Spleen (tissue), 11 donors: ENCODE measurements around the gene POMT1. TPM values are rescaled to one million over a fixed set of nuclear protein-coding genes. Genes with fewer than 3 reads are reported as not detected.

Source experiments
- DNase-seq: peaks from one replicate; pipeline ENCODE4 v3.0.0-alpha.2; 2020
- H3K27ac ChIP-seq, 8 donors: fragments of 200-600 bp; sonication (generic) in 7 of 8; 1 replicate in 4 of 8; 2 replicates in 4 of 8; pipeline versions ENCODE4 v1.5.0 to v1.8.0; 2016 to 2021; ENCODE audit warnings: inconsistent platforms in 4 of 8, mild to moderate bottlenecking in 4 of 8, moderate library complexity in 1 of 8
- H3K27me3 ChIP-seq, 7 donors: fragments of 200-600 bp; sonication (generic) in 6 of 7; replicated peaks in 1 of 7; 1 replicate in 4 of 7; 2 replicates in 3 of 7; pipeline versions ENCODE4 v1.5.0 to v1.8.0; 2016 to 2021; ENCODE audit warnings: inconsistent platforms in 3 of 7, mild to moderate bottlenecking in 1 of 7
- H3K36me3 ChIP-seq, 6 donors: fragments of 200-600 bp; sonication (generic) in 5 of 6; 1 replicate in 4 of 6; 2 replicates in 2 of 6; pipeline versions ENCODE4 v1.5.0 to v1.8.0; 2016 to 2021; ENCODE audit warnings: inconsistent platforms in 2 of 6
- H3K4me1 ChIP-seq, 6 donors: fragments of 200-600 bp; sonication (generic) in 5 of 6; 1 replicate in 3 of 6; 2 replicates in 3 of 6; pipeline versions ENCODE4 v1.5.0 to v1.8.0; 2016 to 2021; ENCODE audit warnings: inconsistent platforms in 3 of 6
- H3K4me3 ChIP-seq, 8 donors: fragments of 200-600 bp; sonication (generic) in 7 of 8; 1 replicate in 4 of 8; 2 replicates in 4 of 8; pipeline versions ENCODE4 v1.5.0 to v1.8.0; 2016 to 2021; ENCODE audit warnings: inconsistent platforms in 4 of 8, mild to moderate bottlenecking in 4 of 8, moderate library complexity in 2 of 8
- H3K9me3 ChIP-seq, 8 donors: fragments of 200-600 bp; sonication (generic) in 7 of 8; 1 replicate in 4 of 8; 2 replicates in 4 of 8; pipeline versions ENCODE4 v1.5.0 to v1.8.0; 2016 to 2021; ENCODE audit warnings: inconsistent platforms in 4 of 8
- CTCF ChIP-seq, 11 experiments: fragments of 200-600 bp in 7 of 11; fragments of 450-650 bp in 4 of 11; sonication (generic) in 4 of 11; IDR thresholded peaks in 8 of 11; conservative IDR thresholded peaks in 3 of 11; 1 replicate in 7 of 11; 2 replicates in 4 of 11; pipeline versions ENCODE4 v1.4.0 to v1.8.0; 2016 to 2021; ENCODE audit warnings: antibody characterized with exemption in 11 of 11, inconsistent platforms in 4 of 11, mild to moderate bottlenecking in 1 of 11
- POLR2A ChIP-seq, 3 donors: fragments of 450-650 bp; IDR thresholded peaks; one replicate each; pipeline ENCODE4 v1.5.1; 2017; ENCODE audit warnings: antibody characterized with exemption in 3 of 3, mild to moderate bottlenecking in 1 of 3
- POLR2AphosphoS5 ChIP-seq, 3 donors: sonication (generic); formaldehyde crosslinking; IDR thresholded peaks; one replicate each; pipeline ENCODE4 v1.5.1; 2017; ENCODE audit warnings: antibody characterized with exemption in 3 of 3
- WGBS, 5 donors: extraction: QIAGEN DNeasy Blood & Tissue Kit in 3 of 5; methylation state at CpG; one replicate each; pipeline versions ENCODE4 v1.1.5 to v1.1.7; 2013 to 2018; 5-methylcytosine and 5-hydroxymethylcytosine counted together
- intact Hi-C: fragments of 100-400 bp; cut with DNase I; formaldehyde crosslinking; loops from one replicate; pipeline ENCODE4 v1.15.0; 2023; ENCODE audit warnings: low total_unique reads
- polyA plus RNA-seq, 3 donors: library from polyadenylated mRNA; stranded (reverse); fragments of 200-250 nt; gene quantifications; one replicate each; pipeline ENCODE4 v1.2.1, GENCODE V29; 2013
- total RNA-seq, 7 donors: library from RNA; depleted of rRNA in 3 of 7; stranded (reverse); fragments of >200 nt in 3 of 7; fragmentation: NEBNext Ultra II Directional in 4 of 7; extraction: Animal tissue kit (Norgen Biotek cat#: 25700) in 4 of 7; gene quantifications; one replicate each; pipeline versions ENCODE4 v1.1.0 to v1.2.1, GENCODE V29; 2016 to 2021
- donor health status: healthy with polysubstance abuse.
- donor health status: DM: no; HTN: no; CAD: no; lungs with moderate emphysema.
- donor health status: DM: no; HTN: no; CAD: no.
- donor health status: Bipolar disorder and iron deficiency.
- donor health status: healthy.
- donor health status: DM: no; HTN: no; CAD: no.
- donor health status: DM: yes; HTN: yes; CAD: no.

Gene POMT1
- total and polyA plus RNA-seq, 10 donors = 20.4 to 66.5 (median 32.3) TPM

GRCh38 chr9:131459056-131459455 lies 43.7 kb upstream of the POMT1 start:
- Histone ChIP-seq H3K27ac (no peak overlapping the region), H3K4me1 (peaks cover 0 to 19% (median 7%) of the 10 kb centered on the region in 6 donors), H3K9me3 (no peaks in the 10 kb centered on the region), H3K36me3 (peaks cover 4 to 100% (median 89%) of the 10 kb centered on the region in 6 donors), H3K4me3 (no peak overlapping the region), H3K27me3 (no peaks in the 10 kb centered on the region)
- DNase-seq = peak; percentile 23
- intact Hi-C loops = no loop called here
- WGBS, 5 donors = 94 to 98% (median 95%) methylated on average over 10 of the region's 10 CpGs
- TF ChIP-seq POLR2AphosphoS5 (IDR thresholded peaks at IDR 0.05) (peak in 1 of 3 donors; percentile 62), POLR2A (IDR thresholded peaks at IDR 0.05) (no peak)

- peaks cover 0 to 23% (median 11%) of the 10 kb centered on the region in 6 donors for H3K4me1 ChIP-seq
- TF ChIP-seq POLR2A (IDR thresholded peaks at IDR 0.05) = no peak
- TF ChIP-seq POLR2AphosphoS5 (IDR thresholded peaks at IDR 0.05) = peak in 1 of 3 donors; percentile 11
- WGBS, 5 donors = 92 to 100% (median 95%) methylated on average over 1 of the region's 1 CpG
- no peaks in the 10 kb centered on the region for H3K27me3 ChIP-seq
- intact Hi-C loops = no loop called here
- peaks cover 5 to 100% (median 89%) of the 10 kb centered on the region in 6 donors for H3K36me3 ChIP-seq
- no peak overlapping the region for H3K4me3 ChIP-seq
- no peak overlapping the region for H3K27ac ChIP-seq
- peak; percentile 19 for DNase-seq
- no peaks in the 10 kb centered on the region for H3K9me3 ChIP-seq
These were observed 41.6 kb upstream of the POMT1 start for GRCh38 chr9:131461166-131461565.

GRCh38 chr9:131464354-131465000 lies 38.2 kb upstream of the POMT1 start:
- Histone ChIP-seq H3K36me3 (peaks cover 7 to 100% (median 89%) of the 10 kb centered on the region in 6 donors), H3K9me3 (no peaks in the 10 kb centered on the region), H3K27ac (no peak overlapping the region), H3K4me1 (peaks cover 0 to 23% (median 11%) of the 10 kb centered on the region in 6 donors), H3K4me3 (no peak overlapping the region), H3K27me3 (no peaks in the 10 kb centered on the region)
- TF ChIP-seq POLR2A (IDR thresholded peaks at IDR 0.05) (no peak), CTCF (IDR thresholded peaks at IDR 0.05 in 8 of 11, conservative IDR thresholded peaks at IDR 0.05 in 3 of 11) (no peak), POLR2AphosphoS5 (IDR thresholded peaks at IDR 0.05) (peak in 1 of 3 donors; percentile 68)
- 80 to 88% (median 87%) methylated on average over 24 of the region's 24 CpGs for WGBS, 5 donors
- intact Hi-C loops = no loop called here
- DNase-seq = peak; percentile 56

GRCh38 chr9:131465401-131465800 lies 37.3 kb upstream of the POMT1 start:
- Histone ChIP-seq H3K36me3 (peaks cover 3 to 100% (median 89%) of the 10 kb centered on the region in 6 donors), H3K4me3 (no peak overlapping the region), H3K27me3 (no peaks in the 10 kb centered on the region), H3K9me3 (no peaks in the 10 kb centered on the region), H3K27ac (no peak overlapping the region), H3K4me1 (peaks cover 0 to 23% (median 11%) of the 10 kb centered on the region in 6 donors)
- 92 to 96% (median 95%) methylated on average over 6 of the region's 6 CpGs for WGBS, 5 donors
- intact Hi-C loops = no loop called here
- TF ChIP-seq POLR2A (IDR thresholded peaks at IDR 0.05) = no peak
- no peak for TF ChIP-seq POLR2AphosphoS5 (IDR thresholded peaks at IDR 0.05)
- TF ChIP-seq CTCF (IDR thresholded peaks at IDR 0.05 in 8 of 11, conservative IDR thresholded peaks at IDR 0.05 in 3 of 11) = no peak
- peak; percentile 6 for DNase-seq

- no peaks in the 10 kb centered on the region for H3K27me3 ChIP-seq
- no peak overlapping the region for H3K27ac ChIP-seq
- H3K9me3 ChIP-seq = peaks cover 0 to 3% (median 0%) of the 10 kb centered on the region in 8 donors
- peaks cover 3 to 100% (median 91%) of the 10 kb centered on the region in 6 donors for H3K36me3 ChIP-seq
- DNase-seq = peak; percentile 50
- no peak overlapping the region for H3K4me3 ChIP-seq
- H3K4me1 ChIP-seq = peaks cover 0 to 20% (median 10%) of the 10 kb centered on the region in 6 donors
- WGBS, 5 donors = 75 to 87% (median 80%) methylated on average over 12 to 13 of the region's 13 CpGs
- TF ChIP-seq CTCF (IDR thresholded peaks at IDR 0.05 in 8 of 11, conservative IDR thresholded peaks at IDR 0.05 in 3 of 11) (no peak), POLR2A (IDR thresholded peaks at IDR 0.05) (no peak), POLR2AphosphoS5 (IDR thresholded peaks at IDR 0.05) (peak in 2 of 3 donors; percentile 32 to 58)
- intact Hi-C loops = no loop called here
These were observed 35.3 kb upstream of the POMT1 start for GRCh38 chr9:131467214-131467935.
